HG03196 (cell line): ENCODE measurements around the gene RYK.
A peak's percentile ranks its signal among the peaks of the same experiment; 100 is the strongest.
"Not testable (repeated sequence)": the region's sequence is repeated elsewhere in the genome, so short reads cannot be mapped to it uniquely, and the experiment has no call there.

ENCODE experiments used
- ATAC-seq: cut with Tn5 transposase; IDR thresholded peaks from one replicate; pipeline ENCODE4 v1.9.1; 2021; ENCODE audit not compliant: unreplicated experiment

The RYK gene

DNA sequence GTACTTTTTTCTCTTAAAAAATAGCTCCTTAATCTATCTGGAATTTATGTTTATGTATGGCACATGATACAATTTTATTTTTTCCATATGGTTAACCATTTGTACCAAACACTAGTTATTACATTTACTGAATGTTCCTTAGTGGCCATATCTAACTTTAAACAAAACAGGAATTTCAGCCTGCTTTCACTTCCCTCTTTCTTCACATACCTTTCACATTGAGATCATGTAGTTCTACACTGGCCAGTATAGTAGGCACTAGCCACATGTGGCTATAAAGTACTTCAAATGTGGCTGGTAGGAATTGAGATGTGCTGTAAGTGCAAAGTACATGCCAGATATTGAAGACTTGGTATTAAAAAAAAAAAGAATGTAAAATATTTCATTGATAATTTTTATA, 4.7 kb upstream of the RYK start:
- ATAC-seq: no peak

DNA sequence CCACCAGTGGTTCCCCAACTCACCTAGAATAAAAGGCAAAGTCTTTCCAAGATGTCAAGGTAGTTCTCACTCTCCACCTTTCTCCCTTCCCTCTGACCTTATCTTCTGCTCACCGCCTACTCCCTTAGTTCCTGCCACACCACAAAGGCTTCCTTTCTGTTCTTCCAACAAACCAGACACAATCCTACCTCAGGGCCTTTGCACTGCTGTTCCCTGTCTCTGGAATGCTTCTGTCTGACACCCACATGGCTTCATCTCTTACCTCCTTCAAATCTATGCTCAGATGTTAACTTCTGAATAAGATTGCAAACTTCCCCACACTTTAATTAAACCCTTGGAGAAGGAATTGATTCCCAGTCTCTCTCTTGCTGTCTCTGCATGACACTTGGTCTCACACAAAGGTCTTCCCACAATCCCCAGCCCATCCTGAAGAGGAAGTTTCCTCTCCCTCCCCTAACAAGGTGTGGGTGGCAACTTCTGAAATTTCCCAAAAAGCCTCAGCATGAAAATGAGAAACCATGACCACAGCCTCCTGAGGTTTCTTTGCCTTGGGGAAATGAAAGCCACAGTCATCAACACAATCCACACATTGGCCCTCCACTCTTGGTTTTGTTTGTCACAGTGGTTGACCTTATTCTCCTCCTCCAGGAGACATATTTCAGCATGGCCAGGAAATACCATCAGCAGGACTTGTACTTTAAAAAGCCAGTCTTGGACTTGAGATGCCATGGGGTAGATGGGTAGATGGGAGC, 3.0 kb upstream of the RYK start:
- no peak for ATAC-seq

DNA sequence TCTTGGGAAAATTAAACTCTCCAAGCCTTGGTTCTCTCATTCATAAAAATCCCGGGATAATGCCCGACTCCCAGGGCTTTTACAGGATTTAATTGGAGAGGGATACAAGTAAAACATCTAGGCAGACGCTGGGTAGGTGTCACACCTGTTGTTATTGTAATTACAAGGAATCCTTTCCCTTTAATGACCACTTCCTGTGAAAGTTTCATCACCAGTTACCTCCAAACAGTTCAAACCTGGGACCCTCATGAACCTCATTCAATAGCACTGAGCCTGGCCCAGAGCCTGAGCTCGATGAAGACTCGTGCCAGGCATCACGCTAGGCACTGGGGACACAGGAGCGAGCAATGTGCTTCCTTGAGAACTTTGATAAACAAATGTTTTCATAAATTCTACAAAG, 2.1 kb upstream of the RYK start:
- no peak for ATAC-seq

- ATAC-seq: no peak
Measured at GRCh38 chr3:134251731-134252391, 1.2 kb upstream of the RYK start.

DNA sequence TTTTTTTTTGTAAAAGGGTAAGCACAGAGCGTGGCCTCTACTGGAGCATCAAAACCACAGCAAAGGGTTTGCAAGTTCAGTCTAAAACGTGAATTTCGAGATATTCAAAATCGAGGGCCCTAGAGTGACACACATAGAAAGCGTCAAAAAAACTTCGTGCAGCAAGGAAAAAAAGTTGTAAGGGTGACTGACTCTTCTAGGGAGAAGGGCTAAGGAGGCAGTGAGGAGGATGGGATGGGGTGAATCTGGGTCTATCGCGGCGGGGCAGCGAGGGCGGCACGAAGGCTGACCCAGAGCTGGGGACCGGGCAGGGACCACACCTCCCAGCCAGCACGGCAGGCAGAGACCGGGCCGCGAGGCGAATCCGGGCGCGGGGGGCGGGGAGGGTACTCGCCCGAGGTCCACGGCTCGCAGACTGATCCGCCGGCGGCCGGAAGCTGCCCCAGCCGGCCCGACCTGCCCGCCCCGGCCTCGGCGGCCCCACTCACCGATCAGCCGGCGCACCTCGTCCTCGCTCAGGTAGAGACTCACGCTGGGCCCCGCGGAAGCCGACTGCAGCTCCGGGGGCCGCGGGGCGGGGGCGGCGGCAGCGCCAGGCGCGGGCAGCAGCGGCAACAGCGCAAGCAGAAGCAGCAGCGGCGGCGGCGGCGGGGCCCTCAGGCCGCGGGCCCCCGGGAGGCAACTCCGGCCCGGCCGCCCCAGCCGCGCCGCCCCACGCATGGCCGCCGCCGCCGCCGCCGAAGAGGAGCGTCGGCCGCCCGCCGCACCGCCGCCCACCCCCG, 533 bp downstream of the RYK start:
- peak; percentile 48 for ATAC-seq

GRCh38 chr3:134249296-134249841, 1.3 kb downstream of the RYK start:
- no peak for ATAC-seq

- no peak for ATAC-seq
Measured at GRCh38 chr3:134244921-134245320, 5.7 kb downstream of the RYK start.

DNA sequence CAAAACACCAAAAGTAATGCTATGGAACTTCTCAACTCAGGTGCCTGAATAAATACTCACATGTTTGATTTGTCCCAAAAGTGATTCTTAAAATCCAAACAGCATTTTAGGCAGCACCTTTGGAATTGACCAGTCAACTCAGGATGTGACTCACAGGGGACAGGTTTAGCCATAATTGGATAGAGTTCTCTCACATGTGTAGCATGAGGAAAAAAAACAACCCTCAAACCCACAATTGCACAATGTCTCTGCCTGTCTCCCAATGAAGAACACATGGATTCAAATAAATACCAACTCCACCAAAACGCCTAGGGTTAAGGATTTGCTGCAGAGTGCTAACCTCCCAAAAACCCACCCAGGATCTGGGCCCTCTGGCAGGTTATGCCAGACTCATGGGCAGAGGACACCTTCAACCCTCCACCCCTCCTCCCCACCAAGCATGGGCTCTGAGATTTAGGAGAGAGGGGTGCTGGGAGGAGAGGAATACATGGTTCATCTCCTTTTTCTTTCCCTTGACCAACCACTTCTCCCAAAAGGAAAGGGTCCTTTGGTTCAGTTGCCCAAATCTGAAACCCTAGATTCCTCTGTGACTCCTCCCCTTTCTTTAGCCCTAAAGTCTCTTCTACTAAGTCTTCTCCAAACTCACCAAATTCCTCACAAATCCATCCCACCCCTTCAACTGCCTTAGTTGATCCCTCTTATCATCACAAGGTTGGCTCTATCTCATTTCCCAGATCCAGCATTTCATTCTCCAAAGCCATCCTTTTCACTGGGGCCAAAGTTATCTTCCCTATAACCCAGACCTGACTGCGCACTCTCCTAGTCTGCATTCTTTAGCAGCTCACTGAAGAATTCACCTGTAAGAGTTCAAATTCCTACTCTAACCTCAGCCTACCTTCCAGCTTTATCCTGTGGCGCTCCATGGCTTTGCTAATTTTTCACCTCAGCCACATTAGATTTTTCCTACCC, 7.7 kb downstream of the RYK start:
- ATAC-seq: no peak

GRCh38 chr3:134239538-134239937, 11.1 kb downstream of the RYK start:
- ATAC-seq: peak; percentile 57

DNA sequence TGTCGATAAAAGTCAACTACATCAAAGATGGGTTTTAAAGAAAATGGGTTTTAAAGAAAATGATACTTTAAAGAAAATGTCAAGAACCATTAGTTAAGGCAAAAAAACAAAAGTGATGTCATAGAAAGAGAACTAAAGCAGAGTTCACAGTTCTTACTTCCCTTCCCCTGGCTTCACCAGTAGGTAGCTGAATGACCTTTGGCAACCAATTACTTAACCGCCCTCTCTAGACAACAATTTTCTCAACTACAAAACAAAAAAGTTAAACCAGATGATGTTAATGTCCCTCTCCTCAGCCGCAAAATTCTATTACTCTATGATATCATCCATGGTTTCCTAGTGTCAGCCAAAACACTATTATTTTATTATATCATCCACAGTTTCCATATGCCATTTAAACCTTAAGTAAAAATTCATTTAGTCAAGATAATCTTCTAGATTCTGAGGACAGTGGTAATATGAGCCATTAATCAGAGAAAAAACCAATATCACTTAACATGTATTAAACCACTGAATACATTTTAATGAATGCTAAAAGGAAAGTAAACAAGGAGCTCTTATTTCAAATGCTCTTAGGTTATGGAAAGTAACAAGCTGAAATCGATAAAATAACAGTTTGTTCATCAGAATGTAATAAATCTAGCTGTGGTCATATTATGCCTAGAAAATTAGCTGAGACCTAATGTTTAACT, 13.1 kb downstream of the RYK start:
- no peak for ATAC-seq

- ATAC-seq: peak; percentile 58
Measured at GRCh38 chr3:134236505-134237170, 14.0 kb downstream of the RYK start.

DNA sequence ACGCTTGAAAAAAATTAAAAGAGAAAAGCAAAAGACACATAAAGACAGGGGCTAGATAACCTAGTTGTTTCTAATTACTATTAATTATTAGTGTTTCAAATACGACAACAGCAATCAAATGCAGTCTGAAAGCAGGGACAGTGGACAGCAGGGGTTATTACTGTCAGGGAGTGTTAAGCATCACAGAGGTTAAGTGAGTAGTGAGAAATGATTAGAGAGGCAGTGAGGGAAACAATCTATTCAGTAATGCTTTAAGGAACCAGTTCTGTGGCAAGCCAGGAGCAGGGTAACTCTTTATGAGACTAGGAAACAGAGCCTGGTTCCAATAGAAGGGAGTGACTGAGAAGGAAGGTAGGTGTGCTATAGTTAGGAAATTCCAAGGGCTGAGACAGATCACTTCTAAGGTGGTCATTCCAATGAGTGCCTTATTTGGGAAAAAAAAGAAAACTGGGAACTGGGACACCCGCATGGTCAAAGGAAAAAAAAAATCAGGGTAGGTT, 15.0 kb downstream of the RYK start:
- ATAC-seq: no peak

GRCh38 chr3:134232951-134233350, 17.7 kb downstream of the RYK start:
- ATAC-seq: no peak

DNA sequence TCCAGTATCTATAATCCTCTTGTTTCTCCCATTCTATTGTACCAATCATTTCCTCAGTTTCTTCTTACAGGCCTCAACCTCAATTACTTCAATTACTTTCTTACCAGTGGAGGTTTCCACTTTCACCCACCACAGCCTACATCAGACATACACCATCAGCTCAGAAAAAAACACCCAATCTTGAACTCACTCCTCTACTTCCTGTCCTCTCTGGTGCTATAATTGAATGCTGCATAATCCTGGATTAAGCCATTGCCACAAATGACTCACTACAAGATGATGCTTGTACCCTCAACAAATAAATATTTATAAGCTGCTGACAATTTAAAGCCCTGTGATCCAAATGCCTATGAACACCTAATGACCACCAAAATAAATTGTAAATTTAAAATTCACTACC, 18.5 kb downstream of the RYK start:
- no peak for ATAC-seq

- no peak for ATAC-seq
Measured at GRCh38 chr3:134231131-134231530, 19.5 kb downstream of the RYK start.

- no peak for ATAC-seq
Measured at GRCh38 chr3:134229038-134229437, 21.6 kb downstream of the RYK start.

DNA sequence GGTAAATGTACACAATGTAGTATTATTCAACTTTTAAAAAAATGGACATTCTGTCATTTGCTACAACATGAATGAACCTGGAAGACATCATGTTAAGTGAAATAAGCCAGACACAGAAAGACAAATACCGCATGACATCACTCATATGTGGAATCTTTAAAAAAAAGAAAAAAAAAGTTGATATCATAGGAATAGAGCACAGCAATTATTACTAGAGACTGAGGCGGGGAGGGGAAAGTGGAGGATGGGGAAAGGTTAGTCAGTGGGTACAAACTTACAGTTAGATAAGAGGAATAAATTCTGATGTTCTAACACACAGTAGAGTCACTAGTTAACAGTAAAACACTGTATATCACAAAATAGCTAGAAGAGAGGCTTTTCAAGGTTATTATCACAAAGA, 22.2 kb downstream of the RYK start:
- ATAC-seq: no peak

DNA sequence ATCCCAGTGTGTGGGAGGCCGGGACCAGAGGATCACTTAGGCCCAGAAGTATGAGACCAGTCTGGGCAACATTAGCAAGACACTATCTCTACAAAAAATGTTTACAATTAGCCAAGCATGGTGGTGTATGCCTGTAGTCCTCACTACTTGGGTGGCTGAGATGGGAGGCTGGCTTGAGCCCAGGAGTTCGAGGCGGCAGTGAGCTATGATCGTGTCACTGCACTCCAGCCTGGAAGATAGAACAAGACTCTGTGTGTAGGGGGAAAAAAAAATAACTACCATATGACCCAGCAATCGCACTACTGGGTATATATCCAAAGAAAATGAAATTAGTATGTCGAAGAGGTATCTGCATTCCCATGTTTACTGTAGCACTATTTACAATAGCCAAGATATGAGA, 22.6 kb downstream of the RYK start:
- ATAC-seq: no peak

- ATAC-seq: not testable (repeated sequence)
Measured at GRCh38 chr3:134224796-134225156, 25.9 kb downstream of the RYK start.
